SK-N-SH treated with all-trans-retinoic acid at 6 μM for 48 hours (cell line): Measurements from ENCODE around the gene PRKAG2.

Source experiments
- ATAC-seq: fragments of 200-7000 bp; cut with Tn5 transposase; 3 replicates; pipeline ENCODE4 v1.9.1; 2020; ENCODE audit warnings: mild to moderate bottlenecking, moderate library complexity
- ARNTL ChIP-seq: fragments of 450-650 bp; formaldehyde crosslinking; IDR thresholded peaks from 2 replicates; pipeline ENCODE4 v1.5.0; 2020; ENCODE audit warnings: low read depth, mild to moderate bottlenecking, moderate library complexity, borderline replicate concordance
- BACH2 ChIP-seq: fragments of 250-450 bp; sonication (Bioruptor Pico); IDR thresholded peaks from 2 replicates; pipeline ENCODE4 v1.9.0; 2021; ENCODE audit warnings: mild to moderate bottlenecking, borderline replicate concordance
- CSDC2 ChIP-seq: fragments of 250-450 bp; sonication (Bioruptor Pico); IDR thresholded peaks from 2 replicates; pipeline ENCODE4 v1.5.0; 2020; ENCODE audit warnings: mild to moderate bottlenecking, moderate library complexity
- ESRRG ChIP-seq: fragments of 250-450 bp; sonication (Bioruptor Pico); IDR thresholded peaks from 2 replicates; pipeline ENCODE4 v1.6.1; 2021; ENCODE audit warnings: mild to moderate bottlenecking
- GLIS3 ChIP-seq: fragments of 250-450 bp; sonication (Bioruptor Pico); IDR thresholded peaks from 2 replicates; pipeline ENCODE4 v1.5.0; 2020; ENCODE audit warnings: mild to moderate bottlenecking, moderate library complexity
- ISL1 ChIP-seq: fragments of 250-450 bp; sonication (Bioruptor Pico); IDR thresholded peaks from 2 replicates; pipeline ENCODE4 v2.1.2; 2022; ENCODE audit warnings: mild to moderate bottlenecking, moderate library complexity
- OSR1 ChIP-seq: fragments of 250-450 bp; sonication (Bioruptor Pico); IDR thresholded peaks from 2 replicates; pipeline ENCODE4 v1.8.0; 2022; ENCODE audit warnings: moderate library complexity, mild to moderate bottlenecking, inconsistent platforms
- PPARA ChIP-seq: fragments of 250-450 bp; sonication (Bioruptor Pico); IDR thresholded peaks from 2 replicates; pipeline ENCODE4 v1.5.0; 2020; ENCODE audit warnings: mild to moderate bottlenecking, borderline replicate concordance
- RARB ChIP-seq: fragments of 250-450 bp; sonication (Bioruptor Pico); IDR thresholded peaks from 2 replicates; pipeline ENCODE4 v1.8.0; 2021; ENCODE audit warnings: mild to moderate bottlenecking, moderate library complexity
- SNAI2 ChIP-seq: fragments of 250-450 bp; sonication (Bioruptor Pico); IDR thresholded peaks from 2 replicates; pipeline ENCODE4 v1.5.0; 2020; ENCODE audit warnings: mild to moderate bottlenecking, moderate library complexity
- TCF4 ChIP-seq: fragments of 250-450 bp; sonication (Bioruptor Pico); IDR thresholded peaks from 2 replicates; pipeline ENCODE4 v1.8.0; 2021; ENCODE audit warnings: mild to moderate bottlenecking, moderate library complexity, borderline replicate concordance
- TOX ChIP-seq: fragments of 250-450 bp; sonication (Bioruptor Pico); IDR thresholded peaks from 2 replicates; pipeline ENCODE4 v1.8.0; 2021; ENCODE audit warnings: mild to moderate bottlenecking, moderate library complexity, borderline replicate concordance
- ZC3H10 ChIP-seq: fragments of 250-450 bp; sonication (Bioruptor Pico); IDR thresholded peaks from 2 replicates; pipeline ENCODE4 v1.5.1; 2021; ENCODE audit warnings: mild to moderate bottlenecking, moderate library complexity
- ZFP3 ChIP-seq: fragments of 250-450 bp; sonication (Bioruptor Pico); IDR thresholded peaks from 2 replicates; pipeline ENCODE4 v1.5.0; 2020; ENCODE audit warnings: mild to moderate bottlenecking, moderate library complexity
- ZFP30 ChIP-seq: fragments of 450-650 bp; formaldehyde crosslinking; IDR thresholded peaks from 2 replicates; pipeline ENCODE4 v1.5.0; 2022; ENCODE audit warnings: mild to moderate bottlenecking, moderate library complexity
- ZNF70 ChIP-seq: fragments of 450-650 bp; formaldehyde crosslinking; IDR thresholded peaks from 2 replicates; pipeline ENCODE4 v1.5.0; 2020; ENCODE audit warnings: mild to moderate bottlenecking, moderate library complexity
- ZNF8 ChIP-seq: fragments of 450-650 bp; formaldehyde crosslinking; IDR thresholded peaks from 2 replicates; pipeline ENCODE4 v1.5.0; 2020; ENCODE audit warnings: mild to moderate bottlenecking, moderate library complexity
- TF ChIP-seq, protein P1 (sequence below): fragments of 250-450 bp; sonication (Bioruptor Pico); IDR thresholded peaks from 2 replicates; pipeline ENCODE4 v1.5.0; 2020; ENCODE audit warnings: mild to moderate bottlenecking, moderate library complexity
- TF ChIP-seq, protein P2 (sequence below): fragments of 250-450 bp; sonication (Bioruptor Pico); IDR thresholded peaks from 2 replicates; pipeline ENCODE4 v1.8.0; 2021; ENCODE audit warnings: low read depth, mild to moderate bottlenecking, moderate library complexity, borderline replicate concordance
- TF ChIP-seq, protein P3 (sequence below): fragments of 250-450 bp; sonication (Bioruptor Pico); IDR thresholded peaks from 2 replicates; pipeline ENCODE4 v1.5.1; 2020; ENCODE audit warnings: low read depth, mild to moderate bottlenecking, moderate library complexity
- TF ChIP-seq, protein P4 (sequence below): fragments of 250-450 bp; sonication (Bioruptor Pico); IDR thresholded peaks from 2 replicates; pipeline ENCODE4 v1.8.0; 2020; ENCODE audit warnings: mild to moderate bottlenecking, moderate library complexity, borderline replicate concordance

PRKAG2 gene

DNA sequence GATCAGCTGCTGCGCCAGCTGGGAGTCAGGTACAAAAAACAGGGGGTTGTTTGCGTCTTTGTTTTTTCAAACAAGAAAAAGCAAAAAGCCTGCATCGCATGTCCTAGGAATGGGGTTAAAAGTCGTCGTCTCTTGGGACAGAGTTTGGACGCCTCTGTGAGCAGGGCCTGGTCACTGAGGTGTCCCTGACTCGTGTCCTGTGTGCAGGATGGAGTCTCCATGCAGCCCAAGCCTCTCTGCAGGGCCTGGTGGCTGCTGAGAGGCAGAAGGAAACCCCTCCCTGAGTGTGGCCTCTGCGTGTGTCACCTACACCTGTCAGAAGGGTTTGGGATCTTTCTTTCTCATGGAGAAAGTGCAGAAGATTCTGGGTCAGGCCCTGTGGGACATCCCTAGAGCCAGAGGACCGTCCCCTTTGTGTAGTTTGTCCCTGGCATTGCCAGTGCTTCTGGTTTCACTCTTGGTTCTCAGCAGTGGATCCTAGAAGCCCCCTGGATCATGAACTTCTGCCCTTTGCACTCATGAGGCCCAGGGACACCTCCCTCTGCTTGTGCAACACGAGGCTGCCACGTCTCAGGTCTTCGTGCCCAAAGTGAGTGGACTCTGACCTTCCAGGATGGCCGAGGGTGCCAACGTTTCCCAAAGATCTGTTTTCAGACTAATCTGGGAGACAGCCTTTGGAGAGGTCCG is 75.0 kb downstream of the PRKAG2 start:
- no peak for ATAC-seq
- no peak for TF ChIP-seq TCF4 (CRISPR knock-in tag)
- no peak for TF ChIP-seq PPARA (CRISPR knock-in tag)
- TF ChIP-seq BACH2 (CRISPR knock-in tag), result no peak
- TF ChIP-seq ZFP30 (CRISPR knock-in tag), result no peak
- no peak for TF ChIP-seq ESRRG
- TF ChIP-seq CSDC2 (CRISPR knock-in tag), result no peak
- no peak for TF ChIP-seq ZC3H10 (CRISPR knock-in tag)
- TF ChIP-seq, protein P1, sequence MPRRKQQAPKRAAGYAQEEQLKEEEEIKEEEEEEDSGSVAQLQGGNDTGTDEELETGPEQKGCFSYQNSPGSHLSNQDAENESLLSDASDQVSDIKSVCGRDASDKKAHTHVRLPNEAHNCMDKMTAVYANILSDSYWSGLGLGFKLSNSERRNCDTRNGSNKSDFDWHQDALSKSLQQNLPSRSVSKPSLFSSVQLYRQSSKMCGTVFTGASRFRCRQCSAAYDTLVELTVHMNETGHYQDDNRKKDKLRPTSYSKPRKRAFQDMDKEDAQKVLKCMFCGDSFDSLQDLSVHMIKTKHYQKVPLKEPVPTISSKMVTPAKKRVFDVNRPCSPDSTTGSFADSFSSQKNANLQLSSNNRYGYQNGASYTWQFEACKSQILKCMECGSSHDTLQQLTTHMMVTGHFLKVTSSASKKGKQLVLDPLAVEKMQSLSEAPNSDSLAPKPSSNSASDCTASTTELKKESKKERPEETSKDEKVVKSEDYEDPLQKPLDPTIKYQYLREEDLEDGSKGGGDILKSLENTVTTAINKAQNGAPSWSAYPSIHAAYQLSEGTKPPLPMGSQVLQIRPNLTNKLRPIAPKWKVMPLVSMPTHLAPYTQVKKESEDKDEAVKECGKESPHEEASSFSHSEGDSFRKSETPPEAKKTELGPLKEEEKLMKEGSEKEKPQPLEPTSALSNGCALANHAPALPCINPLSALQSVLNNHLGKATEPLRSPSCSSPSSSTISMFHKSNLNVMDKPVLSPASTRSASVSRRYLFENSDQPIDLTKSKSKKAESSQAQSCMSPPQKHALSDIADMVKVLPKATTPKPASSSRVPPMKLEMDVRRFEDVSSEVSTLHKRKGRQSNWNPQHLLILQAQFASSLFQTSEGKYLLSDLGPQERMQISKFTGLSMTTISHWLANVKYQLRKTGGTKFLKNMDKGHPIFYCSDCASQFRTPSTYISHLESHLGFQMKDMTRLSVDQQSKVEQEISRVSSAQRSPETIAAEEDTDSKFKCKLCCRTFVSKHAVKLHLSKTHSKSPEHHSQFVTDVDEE (CRISPR knock-in tag), result no peak
- no peak for TF ChIP-seq GLIS3
- no peak for TF ChIP-seq ZNF70 (CRISPR knock-in tag)
- no peak for TF ChIP-seq OSR1 (CRISPR knock-in tag)
- no peak for TF ChIP-seq ISL1 (CRISPR knock-in tag)
- TF ChIP-seq, protein P2, sequence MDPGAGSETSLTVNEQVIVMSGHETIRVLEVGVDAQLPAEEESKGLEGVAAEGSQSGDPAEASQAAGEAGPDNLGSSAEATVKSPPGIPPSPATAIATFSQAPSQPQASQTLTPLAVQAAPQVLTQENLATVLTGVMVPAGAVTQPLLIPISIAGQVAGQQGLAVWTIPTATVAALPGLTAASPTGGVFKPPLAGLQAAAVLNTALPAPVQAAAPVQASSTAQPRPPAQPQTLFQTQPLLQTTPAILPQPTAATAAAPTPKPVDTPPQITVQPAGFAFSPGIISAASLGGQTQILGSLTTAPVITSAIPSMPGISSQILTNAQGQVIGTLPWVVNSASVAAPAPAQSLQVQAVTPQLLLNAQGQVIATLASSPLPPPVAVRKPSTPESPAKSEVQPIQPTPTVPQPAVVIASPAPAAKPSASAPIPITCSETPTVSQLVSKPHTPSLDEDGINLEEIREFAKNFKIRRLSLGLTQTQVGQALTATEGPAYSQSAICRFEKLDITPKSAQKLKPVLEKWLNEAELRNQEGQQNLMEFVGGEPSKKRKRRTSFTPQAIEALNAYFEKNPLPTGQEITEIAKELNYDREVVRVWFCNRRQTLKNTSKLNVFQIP (CRISPR knock-in tag), result no peak
- TF ChIP-seq ZNF8 (CRISPR knock-in tag), result no peak
- TF ChIP-seq ARNTL (CRISPR knock-in tag), result no peak
- TF ChIP-seq, protein P3, sequence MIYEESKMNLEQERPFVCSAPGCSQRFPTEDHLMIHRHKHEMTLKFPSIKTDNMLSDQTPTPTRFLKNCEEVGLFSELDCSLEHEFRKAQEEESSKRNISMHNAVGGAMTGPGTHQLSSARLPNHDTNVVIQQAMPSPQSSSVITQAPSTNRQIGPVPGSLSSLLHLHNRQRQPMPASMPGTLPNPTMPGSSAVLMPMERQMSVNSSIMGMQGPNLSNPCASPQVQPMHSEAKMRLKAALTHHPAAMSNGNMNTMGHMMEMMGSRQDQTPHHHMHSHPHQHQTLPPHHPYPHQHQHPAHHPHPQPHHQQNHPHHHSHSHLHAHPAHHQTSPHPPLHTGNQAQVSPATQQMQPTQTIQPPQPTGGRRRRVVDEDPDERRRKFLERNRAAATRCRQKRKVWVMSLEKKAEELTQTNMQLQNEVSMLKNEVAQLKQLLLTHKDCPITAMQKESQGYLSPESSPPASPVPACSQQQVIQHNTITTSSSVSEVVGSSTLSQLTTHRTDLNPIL, result no peak

DNA sequence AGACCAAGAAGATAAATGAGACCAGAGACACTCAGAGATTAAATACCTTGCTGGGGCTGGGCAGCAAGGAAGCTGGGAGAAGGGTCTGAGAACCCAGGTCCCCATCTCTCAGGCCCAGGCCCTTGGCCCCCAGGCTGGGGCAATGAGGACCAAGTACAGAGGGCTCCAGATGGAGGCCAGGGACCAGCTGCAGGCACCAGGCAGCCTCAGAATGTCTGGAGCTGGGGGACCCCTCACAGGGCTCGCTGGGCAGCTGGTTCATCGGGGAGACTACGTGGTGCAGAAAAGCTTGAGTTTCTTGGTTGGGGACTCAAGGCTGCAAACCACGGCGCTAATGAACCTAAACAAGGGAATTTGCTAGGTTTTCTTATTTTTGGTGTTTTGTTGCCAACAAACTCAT is 75.6 kb downstream of the PRKAG2 start:
- TF ChIP-seq, protein P4, sequence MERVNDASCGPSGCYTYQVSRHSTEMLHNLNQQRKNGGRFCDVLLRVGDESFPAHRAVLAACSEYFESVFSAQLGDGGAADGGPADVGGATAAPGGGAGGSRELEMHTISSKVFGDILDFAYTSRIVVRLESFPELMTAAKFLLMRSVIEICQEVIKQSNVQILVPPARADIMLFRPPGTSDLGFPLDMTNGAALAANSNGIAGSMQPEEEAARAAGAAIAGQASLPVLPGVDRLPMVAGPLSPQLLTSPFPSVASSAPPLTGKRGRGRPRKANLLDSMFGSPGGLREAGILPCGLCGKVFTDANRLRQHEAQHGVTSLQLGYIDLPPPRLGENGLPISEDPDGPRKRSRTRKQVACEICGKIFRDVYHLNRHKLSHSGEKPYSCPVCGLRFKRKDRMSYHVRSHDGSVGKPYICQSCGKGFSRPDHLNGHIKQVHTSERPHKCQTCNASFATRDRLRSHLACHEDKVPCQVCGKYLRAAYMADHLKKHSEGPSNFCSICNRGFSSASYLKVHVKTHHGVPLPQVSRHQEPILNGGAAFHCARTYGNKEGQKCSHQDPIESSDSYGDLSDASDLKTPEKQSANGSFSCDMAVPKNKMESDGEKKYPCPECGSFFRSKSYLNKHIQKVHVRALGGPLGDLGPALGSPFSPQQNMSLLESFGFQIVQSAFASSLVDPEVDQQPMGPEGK (CRISPR knock-in tag), result no peak
- TF ChIP-seq SNAI2 (CRISPR knock-in tag) (no peak), TOX (no peak), GLIS3 (no peak), TCF4 (CRISPR knock-in tag) (no peak), PPARA (CRISPR knock-in tag) (no peak), ZFP30 (CRISPR knock-in tag) (no peak), ISL1 (CRISPR knock-in tag) (no peak), ZNF8 (CRISPR knock-in tag) (no peak), ESRRG (no peak), OSR1 (CRISPR knock-in tag) (no peak)
- TF ChIP-seq, protein P3, result no peak
- no peak for ATAC-seq

DNA sequence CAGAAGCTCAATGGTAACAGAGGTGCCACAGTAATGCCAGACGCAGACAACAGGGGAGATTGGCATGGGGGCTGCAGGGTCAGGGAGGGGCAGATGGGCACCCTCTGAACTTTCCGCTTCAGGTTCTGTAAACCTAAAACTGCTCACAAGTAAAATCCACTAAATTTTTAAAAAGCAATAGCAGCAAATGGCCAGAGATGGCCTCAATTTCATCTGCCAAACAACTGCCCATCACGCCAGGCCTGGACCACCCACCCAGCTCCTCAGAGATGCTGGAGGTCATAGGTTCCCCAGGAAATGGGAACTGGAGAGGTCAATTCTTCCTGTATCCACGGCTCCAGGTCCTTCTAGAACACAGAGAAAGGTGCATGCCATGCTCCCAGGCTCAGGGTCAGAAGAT is 76.1 kb downstream of the PRKAG2 start:
- TF ChIP-seq ZNF70 (CRISPR knock-in tag) (no peak), BACH2 (CRISPR knock-in tag) (no peak), CSDC2 (CRISPR knock-in tag) (no peak), TCF4 (CRISPR knock-in tag) (no peak), ZC3H10 (CRISPR knock-in tag) (no peak), RARB (CRISPR knock-in tag) (no peak), ZFP30 (CRISPR knock-in tag) (no peak), ARNTL (CRISPR knock-in tag) (no peak), ZFP3 (CRISPR knock-in tag) (no peak)
- TF ChIP-seq, protein P2 (CRISPR knock-in tag), result no peak
- TF ChIP-seq, protein P4 (CRISPR knock-in tag), result no peak
- ATAC-seq, result no peak
